Left lung (tissue), 10 donors: ENCODE results near the gene CNOT6L. TPM values are rescaled to one million over a fixed set of nuclear protein-coding genes. Genes with fewer than 3 reads are reported as not detected.

Experiments used
- ATAC-seq: fragments of 200-7000 bp; cut with Tn5 transposase; one replicate; pipeline ENCODE4 v1.9.1; 2020; ENCODE audit warnings: moderate library complexity
- DNase-seq, 4 donors: peaks; one replicate each; pipeline ENCODE4 v3.0.0-alpha.2; 2013 to 2020
- H3K27ac ChIP-seq, 2 donors: fragments of 200-600 bp; sonication (generic) in 1 of 2; one replicate each; pipeline versions ENCODE4 v1.5.0 to v1.8.0; 2020 to 2021
- H3K27me3 ChIP-seq, 2 donors: fragments of 200-600 bp; sonication (generic) in 1 of 2; one replicate each; pipeline versions ENCODE4 v1.5.0 to v1.8.0; 2020 to 2021
- H3K36me3 ChIP-seq, 2 donors: fragments of 200-600 bp; sonication (generic) in 1 of 2; one replicate each; pipeline versions ENCODE4 v1.5.0 to v1.8.0; 2020 to 2021
- H3K4me1 ChIP-seq, 2 donors: fragments of 200-600 bp; one replicate each; pipeline ENCODE4 v1.8.0; 2021
- H3K4me3 ChIP-seq, 2 donors: fragments of 200-600 bp; sonication (generic) in 1 of 2; one replicate each; pipeline versions ENCODE4 v1.5.0 to v1.8.0; 2020 to 2021; ENCODE audit warnings: mild to moderate bottlenecking in 1 of 2
- H3K9me3 ChIP-seq, 2 donors: fragments of 200-600 bp; sonication (generic) in 1 of 2; one replicate each; pipeline versions ENCODE4 v1.5.0 to v1.8.0; 2020 to 2021
- intact Hi-C, 2 donors: fragments of 100-400 bp; cut with DNase I; formaldehyde crosslinking; loops; one replicate each; pipeline versions ENCODE4 v1.11.2 to v1.14.2; 2022
- polyA plus RNA-seq, 6 donors: library from polyadenylated mRNA; unstranded; fragments of 120-200 nt; gene quantifications; one replicate each; pipeline ENCODE4 v1.2.1, GENCODE V29; 2013; ENCODE audit not compliant: insufficient read length in 6 of 6
- total RNA-seq, 2 donors: library from RNA; stranded (reverse); fragmentation: NEBNext Ultra II Directional; extraction: Animal tissue kit (Norgen Biotek cat#: 25700); gene quantifications; one replicate each; pipeline ENCODE4 v1.2.1, GENCODE V29; 2021
- TF ChIP-seq, protein P1 (sequence below), 2 donors: fragments of 200-600 bp; sonication (generic) in 1 of 2; IDR thresholded peaks; one replicate each; pipeline versions ENCODE4 v1.5.0 to v1.8.0; 2021; ENCODE audit warnings: antibody characterized with exemption in 2 of 2
- donor health status: DM: no; HTN: yes; CAD: no.
- donor health status: DM: no; HTN: no; CAD: no.

CNOT6L gene
- total and polyA plus RNA-seq, 8 donors = 29.8 to 43.5 (median 34.0) TPM

DNA sequence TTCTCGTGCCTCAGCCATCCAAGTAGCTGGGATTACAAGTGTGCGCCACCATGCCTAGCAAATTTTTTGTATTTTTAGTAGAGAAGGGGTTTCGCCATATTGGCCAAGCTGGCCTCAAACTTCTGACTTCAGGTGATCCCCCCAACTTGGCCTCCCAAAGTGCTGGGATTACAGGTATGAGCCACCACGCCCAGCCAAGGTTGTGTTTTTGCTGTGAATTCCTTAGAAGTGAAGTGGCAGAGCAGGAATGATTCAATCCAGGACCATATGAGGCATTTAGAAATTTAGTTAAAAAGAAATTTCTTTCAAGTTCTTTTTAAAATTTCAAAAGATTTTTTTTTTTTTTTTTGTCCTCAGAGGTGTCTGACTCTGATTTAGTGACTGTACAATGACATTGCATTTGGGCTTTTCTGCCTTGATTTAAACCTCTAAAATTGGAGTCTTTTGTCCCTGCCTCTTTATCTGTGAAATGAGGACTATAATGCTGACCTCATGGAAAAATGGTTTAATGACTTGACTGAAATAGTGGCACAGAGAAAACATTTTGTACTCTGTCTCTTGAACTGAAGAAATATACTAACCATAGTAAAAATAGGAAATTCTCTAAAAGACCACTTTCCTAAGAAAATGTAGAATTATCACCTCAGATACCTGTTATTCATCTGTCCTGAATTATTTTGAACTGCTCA lies 153.6 kb downstream of the CNOT6L start:
- intact Hi-C loops = no loop called here
- Histone ChIP-seq H3K27ac (no peak overlapping the region), H3K4me1 (peaks cover 0 to 3% of the 10 kb centered on the region in 2 donors), H3K27me3 (no peaks in the 10 kb centered on the region), H3K9me3 (no peaks in the 10 kb centered on the region), H3K4me3 (no peak overlapping the region), H3K36me3 (no peaks in the 10 kb centered on the region)
- TF ChIP-seq, protein P1, sequence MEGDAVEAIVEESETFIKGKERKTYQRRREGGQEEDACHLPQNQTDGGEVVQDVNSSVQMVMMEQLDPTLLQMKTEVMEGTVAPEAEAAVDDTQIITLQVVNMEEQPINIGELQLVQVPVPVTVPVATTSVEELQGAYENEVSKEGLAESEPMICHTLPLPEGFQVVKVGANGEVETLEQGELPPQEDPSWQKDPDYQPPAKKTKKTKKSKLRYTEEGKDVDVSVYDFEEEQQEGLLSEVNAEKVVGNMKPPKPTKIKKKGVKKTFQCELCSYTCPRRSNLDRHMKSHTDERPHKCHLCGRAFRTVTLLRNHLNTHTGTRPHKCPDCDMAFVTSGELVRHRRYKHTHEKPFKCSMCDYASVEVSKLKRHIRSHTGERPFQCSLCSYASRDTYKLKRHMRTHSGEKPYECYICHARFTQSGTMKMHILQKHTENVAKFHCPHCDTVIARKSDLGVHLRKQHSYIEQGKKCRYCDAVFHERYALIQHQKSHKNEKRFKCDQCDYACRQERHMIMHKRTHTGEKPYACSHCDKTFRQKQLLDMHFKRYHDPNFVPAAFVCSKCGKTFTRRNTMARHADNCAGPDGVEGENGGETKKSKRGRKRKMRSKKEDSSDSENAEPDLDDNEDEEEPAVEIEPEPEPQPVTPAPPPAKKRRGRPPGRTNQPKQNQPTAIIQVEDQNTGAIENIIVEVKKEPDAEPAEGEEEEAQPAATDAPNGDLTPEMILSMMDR (IDR thresholded peaks at IDR 0.05) = no peak
- ATAC-seq (no peak), DNase-seq (no peak)

Other genes starting within 250 kb of the CNOT6L start
- 1 to 10 TPM in 1 of 2 donors, under 1 TPM in 1; 0.92 to 3.5 TPM for gene CXCL13, start 213.5 kb downstream of the CNOT6L start, total RNA-seq
- gene CXCL13, start 213.5 kb downstream of the CNOT6L start, polyA plus RNA-seq = 1 to 10 TPM in 1 of 6 donors, under 1 TPM in 4, not detected in 1; 0.27 to 1.4 (median 0.51) TPM
- 10 to 100 TPM; 19.2 to 30.5 TPM for gene MRPL1, start 43.5 kb upstream of the CNOT6L start, total RNA-seq
- 10 to 100 TPM; 40.1 to 55.6 (median 49.9) TPM for gene MRPL1, start 43.5 kb upstream of the CNOT6L start, polyA plus RNA-seq
- gene FRAS1, start 238.0 kb upstream of the CNOT6L start, total RNA-seq = 10 to 100 TPM; 15.3 to 17.9 TPM
- 10 to 100 TPM; 36.5 to 48.9 (median 43.4) TPM for gene FRAS1, start 238.0 kb upstream of the CNOT6L start, polyA plus RNA-seq